Transverse colon (tissue), 4 donors: ENCODE data around the gene KRTAP29-1. TPM values are rescaled to one million over a fixed set of nuclear protein-coding genes. Genes with fewer than 3 reads are reported as not detected.

Source experiments
- DNase-seq: peaks from one replicate; pipeline ENCODE4 v3.0.0-alpha.2; 2019
- H3K27ac ChIP-seq, 4 donors: fragments of 200-600 bp; sonication (generic); 2 replicates each; pipeline ENCODE4 v1.5.1; 2016 to 2018; ENCODE audit warnings: inconsistent platforms in 4 of 4
- H3K27me3 ChIP-seq: fragments of 200-600 bp; sonication (generic); 2 replicates; pipeline ENCODE4 v1.5.1; 2017; ENCODE audit warnings: inconsistent platforms
- H3K36me3 ChIP-seq, 4 donors: fragments of 200-600 bp; sonication (generic); 2 replicates each; pipeline ENCODE4 v1.5.1; 2017 to 2019; ENCODE audit warnings: inconsistent platforms in 4 of 4
- H3K4me1 ChIP-seq, 4 donors: fragments of 200-600 bp; sonication (generic); 2 replicates each; pipeline ENCODE4 v1.5.1; 2017 to 2020; ENCODE audit warnings: inconsistent platforms in 4 of 4
- H3K4me3 ChIP-seq, 4 donors: fragments of 200-600 bp; sonication (generic); 1 replicate in 1 of 4; 2 replicates in 3 of 4; pipeline versions ENCODE4 v1.5.1 to v1.6.1; 2017 to 2019; ENCODE audit warnings: inconsistent platforms in 4 of 4
- H3K9me3 ChIP-seq, 2 donors: fragments of 200-600 bp; sonication (generic); 2 replicates each; pipeline ENCODE4 v1.5.1; 2017 to 2019; ENCODE audit warnings: inconsistent platforms in 2 of 2
- EP300 ChIP-seq: sonication (generic); formaldehyde crosslinking; IDR thresholded peaks from one replicate; pipeline ENCODE4 v1.6.1; 2017; ENCODE audit warnings: antibody characterized with exemption, low read depth
- POLR2A ChIP-seq: fragments of 450-650 bp; IDR thresholded peaks from one replicate; pipeline ENCODE4 v1.6.1; 2016; ENCODE audit warnings: antibody characterized with exemption, mild to moderate bottlenecking, moderate library complexity
- POLR2AphosphoS5 ChIP-seq, 3 donors: sonication (generic); formaldehyde crosslinking; IDR thresholded peaks; one replicate each; pipeline ENCODE4 v1.6.1; 2016; ENCODE audit warnings: antibody characterized with exemption in 3 of 3
- WGBS, 2 donors: methylation state at CpG; one replicate each; pipeline ENCODE4 v1.1.5; 2018; ENCODE audit warnings: low coverage in 1 of 2; 5-methylcytosine and 5-hydroxymethylcytosine counted together
- in situ Hi-C, 4 donors: fragments of 200-750 bp; cut with MboI; loops; one replicate each; pipeline versions ENCODE4 v1.15.0 to v1.15.1; 2017; ENCODE audit warnings: low sequenced_read_pairs in 3 of 4, low pct_ligation_motif_present in 1 of 4, low pct_unique_long_range_greater_than_20kb in 1 of 4
- intact Hi-C: fragments of 100-400 bp; cut with DNase I; formaldehyde crosslinking; loops from one replicate; pipeline ENCODE4 v1.15.1; 2023; ENCODE audit warnings: low total_unique reads
- total RNA-seq, 4 donors: library from RNA; depleted of rRNA; stranded (reverse); fragments of >200 nt; gene quantifications; one replicate each; pipeline ENCODE4 v1.1.0, GENCODE V29; 2016
- TF ChIP-seq, protein P1 (sequence below), 5 experiments: fragments of 200-600 bp in 3 of 5; fragments of 450-650 bp in 2 of 5; sonication (generic) in 3 of 5; IDR thresholded peaks; 1 replicate in 2 of 5; 2 replicates in 3 of 5; pipeline ENCODE4 v1.5.1; 2016 to 2017; ENCODE audit warnings: antibody characterized with exemption in 5 of 5, inconsistent platforms in 3 of 5, mild to moderate bottlenecking in 2 of 5, moderate library complexity in 1 of 5

Gene KRTAP29-1
- total RNA-seq, 4 donors from 2014 or later = not detected

DNA sequence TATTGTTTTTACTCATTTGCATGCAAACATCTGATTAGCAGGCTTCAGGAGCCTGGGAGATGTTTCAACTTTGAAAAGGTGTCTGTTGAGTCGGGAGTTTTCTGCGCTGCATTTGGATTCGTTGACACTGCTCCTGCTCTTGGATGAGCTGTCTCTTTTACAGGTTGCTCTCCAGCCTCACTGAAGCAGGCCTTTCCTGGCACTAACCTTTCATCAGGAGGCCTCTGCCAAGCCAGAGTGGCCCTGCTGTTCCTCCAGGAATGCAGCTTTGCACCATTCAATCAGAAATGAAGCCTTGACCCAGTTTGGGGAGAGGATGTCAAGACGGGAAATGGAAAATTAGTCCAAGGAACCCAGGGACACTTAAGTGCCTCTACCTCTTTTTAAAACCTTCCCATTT lies 330 bp upstream of the KRTAP29-1 start:
- TF ChIP-seq EP300 (no peak), POLR2A (no peak), POLR2AphosphoS5 (IDR thresholded peaks at IDR 0.05) (no peak)
- TF ChIP-seq, protein P1, sequence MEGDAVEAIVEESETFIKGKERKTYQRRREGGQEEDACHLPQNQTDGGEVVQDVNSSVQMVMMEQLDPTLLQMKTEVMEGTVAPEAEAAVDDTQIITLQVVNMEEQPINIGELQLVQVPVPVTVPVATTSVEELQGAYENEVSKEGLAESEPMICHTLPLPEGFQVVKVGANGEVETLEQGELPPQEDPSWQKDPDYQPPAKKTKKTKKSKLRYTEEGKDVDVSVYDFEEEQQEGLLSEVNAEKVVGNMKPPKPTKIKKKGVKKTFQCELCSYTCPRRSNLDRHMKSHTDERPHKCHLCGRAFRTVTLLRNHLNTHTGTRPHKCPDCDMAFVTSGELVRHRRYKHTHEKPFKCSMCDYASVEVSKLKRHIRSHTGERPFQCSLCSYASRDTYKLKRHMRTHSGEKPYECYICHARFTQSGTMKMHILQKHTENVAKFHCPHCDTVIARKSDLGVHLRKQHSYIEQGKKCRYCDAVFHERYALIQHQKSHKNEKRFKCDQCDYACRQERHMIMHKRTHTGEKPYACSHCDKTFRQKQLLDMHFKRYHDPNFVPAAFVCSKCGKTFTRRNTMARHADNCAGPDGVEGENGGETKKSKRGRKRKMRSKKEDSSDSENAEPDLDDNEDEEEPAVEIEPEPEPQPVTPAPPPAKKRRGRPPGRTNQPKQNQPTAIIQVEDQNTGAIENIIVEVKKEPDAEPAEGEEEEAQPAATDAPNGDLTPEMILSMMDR (IDR thresholded peaks at IDR 0.05) = no peak
- H3K36me3 ChIP-seq = no peaks in the 10 kb centered on the region
- DNase-seq = no peak
- whole genome bisulfite sequencing, 2 donors = 83 to 90% methylated on average over 1 to 4 of the region's 4 CpGs
- no peaks in the 10 kb centered on the region for H3K9me3 ChIP-seq
- H3K4me3 ChIP-seq = no peak overlapping the region
- H3K27me3 ChIP-seq = peaks cover 5% of the 10 kb centered on the region
- in situ Hi-C loops (no loop called here), intact Hi-C loops (no loop called here)
- no peak overlapping the region for H3K27ac ChIP-seq
- no peaks in the 10 kb centered on the region for H3K4me1 ChIP-seq

DNA sequence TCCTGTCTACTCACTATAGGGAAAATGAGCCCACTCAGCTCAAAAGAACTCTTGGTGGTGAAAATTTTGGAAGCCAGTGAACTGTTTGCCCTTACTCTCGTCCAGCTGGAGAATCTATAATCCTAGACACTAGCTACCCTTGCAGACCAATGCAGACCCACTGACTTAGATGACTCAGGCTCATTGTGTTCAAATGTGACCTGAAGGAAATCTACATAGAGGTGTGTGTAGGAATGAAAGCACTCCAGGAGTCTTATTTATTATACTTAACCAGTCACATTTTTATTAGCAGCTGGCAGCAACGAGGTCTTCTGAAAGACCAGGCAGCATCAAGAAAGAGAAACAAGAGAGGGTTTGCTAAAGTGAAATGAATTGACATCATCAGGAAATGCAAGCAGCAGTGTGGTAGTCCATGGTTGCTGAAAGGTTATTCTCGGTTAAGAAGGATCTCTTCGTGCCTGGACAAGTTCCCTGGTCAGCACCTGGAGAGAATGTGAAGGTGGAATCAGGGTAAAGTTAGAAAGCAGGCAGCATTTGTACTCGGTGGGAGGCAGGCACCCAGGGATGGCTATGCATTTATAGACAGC lies 1.4 kb downstream of the KRTAP29-1 start:
- peaks cover 8% of the 10 kb centered on the region for H3K27me3 ChIP-seq
- in situ Hi-C loops = no loop called here
- no peaks in the 10 kb centered on the region for H3K9me3 ChIP-seq
- no peak for DNase-seq
- no peak overlapping the region for H3K4me3 ChIP-seq
- H3K36me3 ChIP-seq = no peaks in the 10 kb centered on the region
- no peak overlapping the region for H3K27ac ChIP-seq
- WGBS, 2 donors = 60 to 74% methylated on average over 4 to 5 of the region's 5 CpGs
- H3K4me1 ChIP-seq = no peaks in the 10 kb centered on the region
- no peak for TF ChIP-seq POLR2A
- TF ChIP-seq POLR2AphosphoS5 (IDR thresholded peaks at IDR 0.05) = no peak
- TF ChIP-seq EP300 = no peak
- TF ChIP-seq, protein P1 (IDR thresholded peaks at IDR 0.05) = no peak
- intact Hi-C loops = no loop called here

DNA sequence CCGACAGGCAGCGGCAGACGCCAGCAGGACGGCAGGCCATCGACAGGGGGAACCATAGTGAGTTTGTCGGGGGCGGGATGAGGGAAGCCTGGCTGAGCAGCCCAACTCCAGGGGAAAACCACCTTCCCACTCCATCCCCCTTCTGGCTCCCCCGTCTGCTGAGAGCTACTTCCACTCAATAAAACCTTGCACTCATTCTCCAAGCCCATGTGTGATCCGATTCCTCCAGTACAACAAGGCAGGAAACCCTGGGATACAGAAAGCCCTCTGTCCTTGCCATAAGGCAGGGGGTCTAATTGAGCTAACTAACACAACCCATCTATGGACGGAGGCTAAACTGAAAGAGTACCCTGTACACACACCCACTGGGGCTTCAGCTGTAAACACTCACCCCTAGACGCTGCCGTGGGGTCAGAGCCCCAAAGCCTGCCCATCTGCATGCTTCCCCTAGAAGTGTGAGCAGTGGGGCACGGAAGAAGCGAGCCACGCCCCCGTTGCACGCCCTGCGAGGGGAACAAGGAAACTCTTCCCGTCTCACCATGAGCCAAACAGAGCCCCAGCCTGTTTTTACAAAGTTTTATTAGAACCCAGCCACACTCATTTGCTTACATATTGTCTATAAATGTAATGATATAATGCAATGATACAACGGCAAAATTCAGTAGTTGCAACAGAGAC lies 4.1 kb downstream of the KRTAP29-1 start:
- 50 to 88% methylated on average over 1 to 20 of the region's 20 CpGs for WGBS, 2 donors
- in situ Hi-C loops (no loop called here), intact Hi-C loops (no loop called here)
- no peaks in the 10 kb centered on the region for H3K4me1 ChIP-seq
- no peak overlapping the region for H3K4me3 ChIP-seq
- no peaks in the 10 kb centered on the region for H3K9me3 ChIP-seq
- H3K36me3 ChIP-seq = no peaks in the 10 kb centered on the region
- peaks cover 8% of the 10 kb centered on the region for H3K27me3 ChIP-seq
- TF ChIP-seq, protein P1 (IDR thresholded peaks at IDR 0.05) = no peak
- TF ChIP-seq EP300 (no peak), POLR2AphosphoS5 (IDR thresholded peaks at IDR 0.05) (no peak), POLR2A (no peak)
- no peak overlapping the region for H3K27ac ChIP-seq
- DNase-seq = no peak

DNA sequence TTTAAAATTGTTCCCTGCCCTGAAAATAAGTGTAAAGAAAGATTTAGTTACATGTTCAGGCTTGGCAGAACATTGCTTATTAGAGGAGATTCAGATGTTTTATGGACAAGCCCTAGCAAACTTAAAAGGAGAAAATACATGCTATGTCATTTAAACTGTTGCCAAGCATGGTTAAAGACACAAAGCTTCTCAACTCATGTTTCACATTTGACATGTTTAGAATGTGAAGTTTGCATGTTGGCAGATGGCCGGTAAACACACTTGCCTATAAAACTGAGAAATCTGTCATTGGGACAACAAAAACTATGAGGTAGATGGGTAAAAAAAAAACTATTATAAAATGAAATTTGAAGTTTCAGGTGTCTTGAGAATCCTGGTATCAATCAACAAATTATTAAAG lies 5.8 kb downstream of the KRTAP29-1 start:
- no peak for TF ChIP-seq POLR2A
- TF ChIP-seq POLR2AphosphoS5 (IDR thresholded peaks at IDR 0.05) = no peak
- no peak for TF ChIP-seq EP300
- TF ChIP-seq, protein P1 (IDR thresholded peaks at IDR 0.05) = no peak
- DNase-seq = no peak
- Histone ChIP-seq H3K4me3 (no peak overlapping the region), H3K36me3 (no peaks in the 10 kb centered on the region), H3K9me3 (no peaks in the 10 kb centered on the region), H3K27ac (no peak overlapping the region), H3K27me3 (peaks cover 13% of the 10 kb centered on the region), H3K4me1 (no peaks in the 10 kb centered on the region)
- in situ Hi-C loops = no loop called here
- 40 to 56% methylated on average over 1 of the region's 1 CpG for WGBS, 2 donors
- intact Hi-C loops = no loop called here
